Keratinocyte (primary cell): Measurements from ENCODE around the gene ZMYND12. TPM values are rescaled to one million over a fixed set of nuclear protein-coding genes. Genes with fewer than 3 reads are reported as not detected.

ENCODE experiments used
- DNase-seq: peaks from one replicate; pipeline ENCODE4 v3.0.0-alpha.2; 2011; ENCODE audit warnings: low read depth, missing footprints, low spot score
- FAIRE-seq: peaks from 2 replicates; lab custom pipeline; 2011; peaks lifted over from hg19 to GRCh38; lab: Jason Lieb, UNC
- H2AFZ ChIP-seq: 2 replicates; pipeline ENCODE4 v1.6.0; 2012; ENCODE audit warnings: low read length, control low read depth, inconsistent platforms; ENCODE audit not compliant: control insufficient read depth
- H3K27ac ChIP-seq: 2 replicates; pipeline ENCODE4 v1.5.1; 2011; ENCODE audit warnings: low read length; ENCODE audit not compliant: control insufficient read depth, insufficient read depth
- H3K27me3 ChIP-seq: 3 replicates; pipeline ENCODE4 v1.6.0; 2011; ENCODE audit warnings: low read length; ENCODE audit not compliant: control insufficient read depth, insufficient read depth; ENCODE audit errors: extremely low read depth
- H3K36me3 ChIP-seq, 2 experiments: 2 replicates in 1 of 2; 3 replicates in 1 of 2; pipeline ENCODE4 v1.5.1; 2011; ENCODE audit warnings: low read length in 2 of 2, mild to moderate bottlenecking in 1 of 2; ENCODE audit not compliant: control insufficient read depth in 2 of 2, insufficient read depth in 2 of 2; ENCODE audit errors: extremely low read depth in 1 of 2
- H3K4me1 ChIP-seq: 3 replicates; pipeline ENCODE4 v1.5.1; 2011; ENCODE audit warnings: low read length; ENCODE audit not compliant: control insufficient read depth, insufficient read depth; ENCODE audit errors: extremely low read depth
- H3K4me2 ChIP-seq: 3 replicates; pipeline ENCODE4 v1.6.0; 2011; ENCODE audit warnings: low read depth, low read length; ENCODE audit not compliant: control insufficient read depth, insufficient read depth; ENCODE audit errors: extremely low read depth
- H3K4me3 ChIP-seq, 3 experiments: fragments of 200-600 bp in 1 of 3; sonication (generic) in 1 of 3; 2 replicates in 2 of 3; 3 replicates in 1 of 3; pipeline ENCODE4 v1.5.1; 2011 to 2016; ENCODE audit warnings: low read length in 3 of 3, mild to moderate bottlenecking in 3 of 3, control low read depth in 2 of 3, inconsistent platforms in 1 of 3, low read depth in 1 of 3, mixed read lengths in 1 of 3, mixed run types in 1 of 3, moderate library complexity in 1 of 3; ENCODE audit not compliant: control insufficient read depth in 2 of 3, insufficient read depth in 2 of 3; ENCODE audit errors: extremely low read depth in 1 of 3
- H3K79me2 ChIP-seq: 2 replicates; pipeline ENCODE4 v1.6.0; 2012; ENCODE audit warnings: low read length; ENCODE audit not compliant: control insufficient read depth, insufficient read depth
- H3K9ac ChIP-seq: 3 replicates; pipeline ENCODE4 v1.6.0; 2011; ENCODE audit warnings: low read length; ENCODE audit not compliant: control insufficient read depth, insufficient read depth; ENCODE audit errors: extremely low read depth
- H3K9me1 ChIP-seq: 3 replicates; pipeline ENCODE4 v1.6.0; 2011; ENCODE audit warnings: low read length; ENCODE audit not compliant: control insufficient read depth, insufficient read depth; ENCODE audit errors: extremely low read depth
- H3K9me3 ChIP-seq: 2 replicates; pipeline ENCODE4 v1.5.1; 2012; ENCODE audit warnings: low read depth, low read length; ENCODE audit not compliant: control insufficient read depth
- H4K20me1 ChIP-seq: 3 replicates; pipeline ENCODE4 v1.6.0; 2011; ENCODE audit warnings: low read length; ENCODE audit not compliant: control insufficient read depth, insufficient read depth; ENCODE audit errors: extremely low read depth
- EZH2 ChIP-seq: IDR thresholded peaks from one replicate; pipeline ENCODE4 v1.6.1; 2012; ENCODE audit warnings: inconsistent platforms, mild to moderate bottlenecking, low read length, moderate library complexity
- dilution Hi-C: fragments of 300-500 bp; cut with MboI; formaldehyde crosslinking; loops from one replicate; pipeline ENCODE4 v1.7.0; 2020; ENCODE audit warnings: low sequenced_read_pairs; ENCODE audit not compliant: extremely low pct_ligation_motif_present
- polyA plus RNA-seq, 5 experiments: library from polyadenylated mRNA; depleted of rRNA in 3 of 5; stranded (reverse) in 3 of 5; stranded (forward) in 1 of 5; unstranded in 1 of 5; fragments of >200 nt; gene quantifications; 1 replicate in 1 of 5; 2 replicates in 3 of 5; 3 replicates in 1 of 5; pipeline versions ENCODE4 v1.2.1 to v1.2.3, GENCODE V29; 2011 to 2012; ENCODE audit warnings: missing spikeins in 2 of 5, low read depth in 1 of 5, low replicate concordance in 1 of 5
- TF ChIP-seq, protein P1 (sequence below), 3 experiments: IDR thresholded peaks in 1 of 3; conservative IDR thresholded peaks in 1 of 3; optimal IDR thresholded peaks in 1 of 3; 2 replicates in 2 of 3; 3 replicates in 1 of 3; pipeline versions ENCODE3 to v1.5.1; 2011; ENCODE audit warnings: low read length in 3 of 3, mild to moderate bottlenecking in 3 of 3, moderate library complexity in 2 of 3, control low read depth in 1 of 3, inconsistent platforms in 1 of 3; ENCODE audit not compliant: insufficient read depth in 2 of 3; ENCODE audit errors: extremely low read depth in 1 of 3

ZMYND12 gene
- polyA plus RNA-seq, 1 donor (not counting 4 experiments of a cell fraction or from before 2014, with no cell fraction given) = 0.24 TPM

DNA sequence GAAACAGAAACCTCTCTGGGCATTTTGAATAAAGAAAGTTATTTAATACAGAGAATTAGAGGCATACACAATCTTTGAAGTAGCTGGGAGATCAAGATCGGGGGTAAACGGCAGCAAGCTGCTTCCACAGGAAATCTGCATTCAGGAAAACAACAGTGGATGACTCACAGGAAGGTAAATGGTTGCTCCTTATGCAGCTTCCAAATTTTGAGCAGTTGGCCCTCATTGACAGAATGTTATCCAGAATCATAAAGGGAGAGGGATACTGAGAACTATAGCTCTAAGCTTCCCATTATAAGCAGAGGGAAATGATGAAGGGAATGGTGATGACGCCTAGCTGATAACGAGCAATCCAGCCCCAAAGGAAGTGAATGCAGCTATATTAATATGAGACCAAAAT, 28.6 kb downstream of the ZMYND12 start:
- no peak overlapping the region for H3K9ac ChIP-seq
- H3K27me3 ChIP-seq = peaks cover 3% of the 10 kb centered on the region
- no peaks in the 10 kb centered on the region for H3K9me1 ChIP-seq
- no peak overlapping the region for H2AFZ ChIP-seq
- FAIRE-seq (no peak), DNase-seq (no peak)
- H3K9me3 ChIP-seq = no peaks in the 10 kb centered on the region
- H3K4me2 ChIP-seq = no peak overlapping the region
- H3K36me3 ChIP-seq = no peaks in the 10 kb centered on the region
- H3K4me1 ChIP-seq = no peaks in the 10 kb centered on the region
- no peak for TF ChIP-seq EZH2
- TF ChIP-seq, protein P1, sequence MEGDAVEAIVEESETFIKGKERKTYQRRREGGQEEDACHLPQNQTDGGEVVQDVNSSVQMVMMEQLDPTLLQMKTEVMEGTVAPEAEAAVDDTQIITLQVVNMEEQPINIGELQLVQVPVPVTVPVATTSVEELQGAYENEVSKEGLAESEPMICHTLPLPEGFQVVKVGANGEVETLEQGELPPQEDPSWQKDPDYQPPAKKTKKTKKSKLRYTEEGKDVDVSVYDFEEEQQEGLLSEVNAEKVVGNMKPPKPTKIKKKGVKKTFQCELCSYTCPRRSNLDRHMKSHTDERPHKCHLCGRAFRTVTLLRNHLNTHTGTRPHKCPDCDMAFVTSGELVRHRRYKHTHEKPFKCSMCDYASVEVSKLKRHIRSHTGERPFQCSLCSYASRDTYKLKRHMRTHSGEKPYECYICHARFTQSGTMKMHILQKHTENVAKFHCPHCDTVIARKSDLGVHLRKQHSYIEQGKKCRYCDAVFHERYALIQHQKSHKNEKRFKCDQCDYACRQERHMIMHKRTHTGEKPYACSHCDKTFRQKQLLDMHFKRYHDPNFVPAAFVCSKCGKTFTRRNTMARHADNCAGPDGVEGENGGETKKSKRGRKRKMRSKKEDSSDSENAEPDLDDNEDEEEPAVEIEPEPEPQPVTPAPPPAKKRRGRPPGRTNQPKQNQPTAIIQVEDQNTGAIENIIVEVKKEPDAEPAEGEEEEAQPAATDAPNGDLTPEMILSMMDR (optimal IDR thresholded peaks at IDR 0.05 in 1 of 3, IDR thresholded peaks at IDR 0.05 in 1 of 3, conservative IDR thresholded peaks at IDR 0.05 in 1 of 3; ENCODE audit: extremely low read depth in 1 of 3, insufficient read depth in 2 of 3, low read length in 3 of 3) = no peak
- H4K20me1 ChIP-seq = no peaks in the 10 kb centered on the region
- H3K79me2 ChIP-seq = no peaks in the 10 kb centered on the region
- dilution Hi-C loops = no loop called here
- no peak overlapping the region for H3K27ac ChIP-seq
- no peak overlapping the region for H3K4me3 ChIP-seq

DNA sequence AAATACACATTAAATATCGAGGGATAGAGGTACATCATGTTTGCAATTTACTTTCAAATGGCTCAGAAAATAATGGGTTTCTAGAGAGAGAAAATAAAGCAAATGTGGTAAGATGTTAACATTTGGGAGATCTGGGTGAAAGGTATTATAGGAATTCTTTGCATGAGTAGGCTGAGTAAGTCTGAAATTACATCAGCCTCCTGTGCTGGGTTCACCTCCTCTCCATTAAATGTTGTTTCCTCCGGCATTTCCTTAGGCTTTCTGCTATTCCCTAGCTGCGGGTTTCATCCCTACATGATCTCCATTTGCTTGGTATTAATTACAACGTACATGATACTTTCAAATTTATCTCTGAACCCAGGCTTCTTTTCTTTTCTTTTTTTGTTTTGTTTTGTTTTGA, 31.6 kb downstream of the ZMYND12 start:
- no peaks in the 10 kb centered on the region for H3K9me1 ChIP-seq
- no peaks in the 10 kb centered on the region for H3K79me2 ChIP-seq
- no peak overlapping the region for H3K9ac ChIP-seq
- no peak overlapping the region for H2AFZ ChIP-seq
- no peak overlapping the region for H3K4me2 ChIP-seq
- H3K4me1 ChIP-seq = no peaks in the 10 kb centered on the region
- no peaks in the 10 kb centered on the region for H3K36me3 ChIP-seq
- no peak for TF ChIP-seq EZH2
- TF ChIP-seq, protein P1 (optimal IDR thresholded peaks at IDR 0.05 in 1 of 3, IDR thresholded peaks at IDR 0.05 in 1 of 3, conservative IDR thresholded peaks at IDR 0.05 in 1 of 3; ENCODE audit: extremely low read depth in 1 of 3, insufficient read depth in 2 of 3, low read length in 3 of 3) = no peak
- H3K27me3 ChIP-seq = peaks cover 21% of the 10 kb centered on the region
- H4K20me1 ChIP-seq = no peaks in the 10 kb centered on the region
- DNase-seq = no peak
- no peaks in the 10 kb centered on the region for H3K9me3 ChIP-seq
- no peak for FAIRE-seq
- dilution Hi-C loops = no loop called here
- no peak overlapping the region for H3K4me3 ChIP-seq
- H3K27ac ChIP-seq = no peak overlapping the region
